Activated naive CD4-positive, alpha-beta T cell treated with anti-CD3 and anti-CD28 coated beads, Interleukin-2, amount 10 ng/mL, durations not matched to agents 7 days and 5 days (primary cell): ENCODE measurements around the gene ALS2CL.

ENCODE experiments used
- CTCF ChIA-PET: fragments of 350-600 bp; sonication (Branson Sonifier 250); formaldehyde crosslinking; loops from one replicate; lab custom pipeline; 2021; ENCODE audit warnings: antibody characterized with exemption; lab: Charles Lee
- DNase-seq: peaks from one replicate; pipeline ENCODE4 v3.0.0-alpha.2; 2020
- H3K27ac Mint-ChIP-seq: one replicate; pipeline ENCODE4 v1.8.0; 2021; ENCODE audit warnings: mild to moderate bottlenecking, moderate library complexity, mixed read lengths
- H3K27me3 Mint-ChIP-seq: one replicate; pipeline ENCODE4 v1.8.0; 2021; ENCODE audit warnings: mild to moderate bottlenecking, mixed read lengths
- H3K36me3 Mint-ChIP-seq: one replicate; pipeline ENCODE4 v1.8.0; 2021; ENCODE audit warnings: mixed read lengths
- H3K4me1 Mint-ChIP-seq: one replicate; pipeline ENCODE4 v1.8.0; 2021; ENCODE audit warnings: mixed read lengths
- H3K4me3 Mint-ChIP-seq: one replicate; pipeline ENCODE4 v1.8.0; 2021; ENCODE audit warnings: mild to moderate bottlenecking, moderate library complexity, mixed read lengths
- H3K9me3 Mint-ChIP-seq: one replicate; pipeline ENCODE4 v1.8.0; 2021; ENCODE audit warnings: mixed read lengths

ALS2CL gene

GRCh38 chr3:46702246-46703012 lies 8.9 kb upstream of the ALS2CL start:
- no peak for DNase-seq
- CTCF ChIA-PET = interaction anchor here (0.6 to 2.9 kb wide), 7 partner anchors 8 to 207 kb away, joined by 3 to 28 read pairs (median 4); no protein-coding TSS in a partner anchor
- H3K36me3 Mint-ChIP-seq = no peaks in the 10 kb centered on the region
- H3K4me3 Mint-ChIP-seq = no peak overlapping the region
- H3K9me3 Mint-ChIP-seq = no peaks in the 10 kb centered on the region
- no peak overlapping the region for H3K27ac Mint-ChIP-seq
- peaks cover 21% of the 10 kb centered on the region for H3K4me1 Mint-ChIP-seq
- peaks cover 60% of the 10 kb centered on the region for H3K27me3 Mint-ChIP-seq

GRCh38 chr3:46701181-46701939 lies 7.9 kb upstream of the ALS2CL start, which contains the start of gene TMIE:
Gene TMIE (plus strand): TSS chr3:46701392. CDS start chr3:46701488, 96 bp downstream.
- Mint-ChIP-seq H3K4me3 (no peak within 1 kb of the TSS), H3K4me1 (peaks cover 30% of the 10 kb centered on the region), H3K27me3 (peaks cover 53% of the 10 kb centered on the region), H3K9me3 (no peaks in the 10 kb centered on the region), H3K36me3 (no peaks in the 10 kb centered on the region), H3K27ac (no peak within 1 kb of the TSS)
- DNase-seq = no peak
- CTCF ChIA-PET = interaction anchor here (2.9 kb wide), 1 partner anchor 193 kb away, joined by 28 read pairs; no protein-coding TSS in a partner anchor

GRCh38 chr3:46700772-46701171 lies 7.3 kb upstream of the ALS2CL start:
- Mint-ChIP-seq H3K27me3 (peaks cover 47% of the 10 kb centered on the region), H3K9me3 (no peaks in the 10 kb centered on the region), H3K4me3 (no peak overlapping the region), H3K4me1 (peaks cover 36% of the 10 kb centered on the region), H3K27ac (no peak overlapping the region), H3K36me3 (no peaks in the 10 kb centered on the region)
- DNase-seq = no peak
- CTCF ChIA-PET = no interaction called here

- DNase-seq = no peak
- no peaks in the 10 kb centered on the region for H3K9me3 Mint-ChIP-seq
- CTCF ChIA-PET = interaction anchor here (1.4 kb wide), 1 partner anchor 195 kb away, joined by 5 read pairs; no protein-coding TSS in a partner anchor
- H3K27me3 Mint-ChIP-seq = peaks cover 47% of the 10 kb centered on the region
- no peaks in the 10 kb centered on the region for H3K36me3 Mint-ChIP-seq
- H3K4me1 Mint-ChIP-seq = peaks cover 44% of the 10 kb centered on the region
- H3K27ac Mint-ChIP-seq = no peak overlapping the region
- H3K4me3 Mint-ChIP-seq = no peak overlapping the region
Observed at GRCh38 chr3:46699676-46700523, 6.4 kb upstream of the ALS2CL start.

GRCh38 chr3:46695962-46696894 lies 2.7 kb upstream of the ALS2CL start:
- Mint-ChIP-seq H3K27me3 (peaks cover 38% of the 10 kb centered on the region), H3K27ac (peak overlapping the region; percentile 96), H3K9me3 (no peaks in the 10 kb centered on the region), H3K36me3 (peaks cover 4% of the 10 kb centered on the region), H3K4me3 (no peak overlapping the region), H3K4me1 (peaks cover 66% of the 10 kb centered on the region)
- CTCF ChIA-PET = interaction anchor here (0.6 to 2.7 kb wide), 9 partner anchors 10 to 1759 kb away, joined by 3 to 17 read pairs (median 3); no protein-coding TSS in a partner anchor
- DNase-seq = no peak

GRCh38 chr3:46695177-46695961 lies 1.9 kb upstream of the ALS2CL start:
- Mint-ChIP-seq H3K27ac (peak overlapping the region; percentile 96), H3K36me3 (peaks cover 4% of the 10 kb centered on the region), H3K27me3 (peaks cover 37% of the 10 kb centered on the region), H3K4me3 (peak overlapping the region; percentile 62), H3K4me1 (peaks cover 75% of the 10 kb centered on the region), H3K9me3 (no peaks in the 10 kb centered on the region)
- peak; percentile 71 for DNase-seq
- CTCF ChIA-PET = interaction anchor here (0.9 to 2.7 kb wide), 7 partner anchors 11 to 206 kb away, joined by 3 to 17 read pairs (median 3); no protein-coding TSS in a partner anchor

GRCh38 chr3:46694520-46694919 lies 1.0 kb upstream of the ALS2CL start:
- Mint-ChIP-seq H3K36me3 (peaks cover 4% of the 10 kb centered on the region), H3K4me1 (peaks cover 79% of the 10 kb centered on the region), H3K9me3 (no peaks in the 10 kb centered on the region), H3K4me3 (peak overlapping the region; percentile 62), H3K27ac (peak overlapping the region; percentile 96), H3K27me3 (peaks cover 28% of the 10 kb centered on the region)
- DNase-seq = no peak
- CTCF ChIA-PET = interaction anchor here (0.9 to 2.7 kb wide), 5 partner anchors 8 to 206 kb away, joined by 3 to 17 read pairs (median 8); no protein-coding TSS in a partner anchor

- peak overlapping the region; percentile 96 for H3K27ac Mint-ChIP-seq
- peaks cover 4% of the 10 kb centered on the region for H3K36me3 Mint-ChIP-seq
- CTCF ChIA-PET = interaction anchor here (0.9 to 2.7 kb wide), 2 partner anchors 9 to 205 kb away, joined by 3 to 17 read pairs; no protein-coding TSS in a partner anchor
- DNase-seq = no peak
- no peaks in the 10 kb centered on the region for H3K9me3 Mint-ChIP-seq
- peaks cover 28% of the 10 kb centered on the region for H3K27me3 Mint-ChIP-seq
- H3K4me1 Mint-ChIP-seq = peaks cover 75% of the 10 kb centered on the region
- peak overlapping the region; percentile 58 for H3K4me3 Mint-ChIP-seq
Observed at GRCh38 chr3:46693892-46694226, 380 bp upstream of the ALS2CL start.

GRCh38 chr3:46692566-46692990 lies 901 bp downstream of the ALS2CL start:
- Mint-ChIP-seq H3K4me3 (peak overlapping the region; percentile 88), H3K9me3 (no peaks in the 10 kb centered on the region), H3K4me1 (peaks cover 71% of the 10 kb centered on the region), H3K27ac (peak overlapping the region; percentile 90), H3K27me3 (peaks cover 28% of the 10 kb centered on the region), H3K36me3 (peaks cover 4% of the 10 kb centered on the region)
- CTCF ChIA-PET = interaction anchor here (1.5 to 3.0 kb wide), 2 partner anchors 202 to 203 kb away, joined by 3 to 12 read pairs; no protein-coding TSS in a partner anchor
- peak; percentile 30 for DNase-seq

GRCh38 chr3:46690798-46691197 lies 2.7 kb downstream of the ALS2CL start:
- Mint-ChIP-seq H3K4me3 (no peak overlapping the region), H3K36me3 (peaks cover 5% of the 10 kb centered on the region), H3K4me1 (peaks cover 56% of the 10 kb centered on the region), H3K9me3 (no peaks in the 10 kb centered on the region), H3K27me3 (peaks cover 28% of the 10 kb centered on the region), H3K27ac (peak overlapping the region; percentile 11)
- DNase-seq = peak; percentile 34
- CTCF ChIA-PET = interaction anchor here (3.0 kb wide), 1 partner anchor 202 kb away, joined by 12 read pairs; no protein-coding TSS in a partner anchor

- H3K4me1 Mint-ChIP-seq = peaks cover 7% of the 10 kb centered on the region
Observed at GRCh38 chr3:46685446-46685845, 8.0 kb downstream of the ALS2CL start.

GRCh38 chr3:46684891-46685290 lies 8.6 kb downstream of the ALS2CL start:
- Mint-ChIP-seq H3K36me3 (peaks cover 7% of the 10 kb centered on the region), H3K4me3 (no peak overlapping the region), H3K9me3 (no peaks in the 10 kb centered on the region), H3K4me1 (peaks cover 3% of the 10 kb centered on the region), H3K27me3 (peaks cover 4% of the 10 kb centered on the region), H3K27ac (no peak overlapping the region)
- CTCF ChIA-PET = interaction anchor here (1.2 to 1.4 kb wide), 4 partner anchors 11 to 196 kb away, joined by 3 to 5 read pairs (median 3); no protein-coding TSS in a partner anchor
- DNase-seq = no peak

More at GRCh38 chr3:46685446-46685845, 8.0 kb downstream of the ALS2CL start:
- H3K36me3 Mint-ChIP-seq = peaks cover 7% of the 10 kb centered on the region
- no peak overlapping the region for H3K27ac Mint-ChIP-seq
- no peaks in the 10 kb centered on the region for H3K9me3 Mint-ChIP-seq
- no peak overlapping the region for H3K4me3 Mint-ChIP-seq
- CTCF ChIA-PET = no interaction called here
- no peak for DNase-seq
- H3K27me3 Mint-ChIP-seq = peaks cover 4% of the 10 kb centered on the region
